Activated CD4-positive, alpha-beta T cell treated with anti-CD3 and anti-CD28 coated beads, Interleukin-10, Interleukin-2, amounts not matched to agents 100 ng/mL and 50 ng/mL, durations not matched to agents 16 hours and 8 hours (primary cell): ENCODE results near the gene LOXHD1.
A peak's percentile ranks its signal among the peaks of the same experiment; 100 is the strongest.

Experiments used
- DNase-seq: peaks from one replicate; pipeline ENCODE4 v3.0.0-alpha.2; 2020

Gene LOXHD1

GRCh38 chr18:46672062-46672970 is 15.3 kb upstream of the LOXHD1 start:
- DNase-seq: peak; percentile 15

DNA sequence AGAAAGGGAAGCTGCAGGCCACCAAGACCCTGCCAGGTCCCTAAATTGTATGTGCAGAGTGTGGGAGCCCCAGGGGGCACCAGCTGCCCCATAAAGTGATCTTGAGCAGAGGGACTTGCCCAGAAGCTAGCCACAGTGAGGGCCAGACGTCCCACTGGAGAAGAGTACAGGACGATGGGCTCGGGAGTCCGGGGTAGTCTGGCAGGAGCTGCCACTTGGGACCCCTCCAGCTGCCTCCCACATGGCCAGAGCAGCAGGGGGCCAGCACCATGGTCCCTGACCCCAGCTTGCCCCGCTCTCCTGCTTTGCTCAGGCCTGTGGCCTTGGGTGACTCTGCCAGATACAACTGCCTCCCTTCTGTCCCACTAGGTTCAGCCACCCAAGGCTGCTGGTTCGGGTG is 11.7 kb upstream of the LOXHD1 start:
- no peak for DNase-seq

DNA sequence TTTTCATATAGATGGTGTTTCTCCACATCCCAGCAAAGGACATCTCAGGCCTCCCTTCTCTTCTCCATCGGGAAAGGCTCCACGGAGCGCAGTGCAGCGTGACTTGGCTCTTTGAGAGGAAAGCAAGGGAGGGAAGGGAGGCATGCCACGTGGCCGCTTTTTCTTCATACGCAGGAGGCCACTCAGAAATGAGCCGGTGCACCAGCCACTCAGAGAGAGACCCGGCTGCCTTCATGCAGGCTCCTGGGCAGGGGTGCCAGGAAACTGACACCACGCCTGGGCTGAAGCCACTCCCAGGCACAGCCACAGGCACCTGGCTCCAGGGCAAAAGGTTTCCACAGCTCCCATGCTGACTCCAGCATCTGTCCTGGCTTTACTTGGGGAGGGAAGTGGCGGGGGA is 11.1 kb upstream of the LOXHD1 start:
- DNase-seq: no peak

- DNase-seq: no peak
Measured at GRCh38 chr18:46663539-46663938, 6.5 kb upstream of the LOXHD1 start.

DNA sequence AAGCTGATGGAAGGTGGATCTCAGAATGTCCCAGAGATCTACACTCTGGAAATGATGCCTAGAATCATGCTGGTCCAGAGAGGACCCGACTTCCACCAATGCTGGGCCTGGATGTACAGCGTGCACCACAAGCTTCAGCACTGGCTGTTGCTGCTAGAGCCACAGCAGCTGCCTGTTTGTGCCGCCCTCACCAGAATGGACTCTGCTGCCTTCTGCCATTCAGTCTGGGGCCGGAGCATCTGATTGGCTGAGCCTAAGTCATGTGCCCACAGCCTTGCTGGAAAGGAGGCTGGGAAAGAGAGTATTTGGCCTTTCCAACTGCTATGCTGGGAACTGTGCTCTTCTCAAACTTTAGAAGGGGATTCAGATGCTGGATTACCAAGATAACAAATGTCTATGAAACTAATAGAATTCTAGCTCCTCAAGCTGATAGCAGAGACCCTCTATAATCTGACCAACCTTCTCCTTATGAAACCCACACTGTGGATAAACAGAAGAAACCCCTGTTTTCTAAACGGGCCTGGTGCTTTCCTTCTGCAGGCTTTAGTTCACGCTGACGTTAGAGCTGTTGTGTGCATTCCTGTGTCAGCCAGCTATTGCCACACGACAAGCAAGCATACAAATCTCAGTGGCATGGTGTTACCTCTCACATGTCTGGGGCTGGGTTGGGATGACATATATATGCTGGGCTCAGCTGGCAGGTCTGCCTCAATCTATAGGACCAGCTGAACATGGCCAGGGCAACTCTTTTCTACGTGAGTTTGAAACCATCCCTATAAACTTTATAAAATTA is 4.1 kb upstream of the LOXHD1 start:
- DNase-seq: no peak

DNA sequence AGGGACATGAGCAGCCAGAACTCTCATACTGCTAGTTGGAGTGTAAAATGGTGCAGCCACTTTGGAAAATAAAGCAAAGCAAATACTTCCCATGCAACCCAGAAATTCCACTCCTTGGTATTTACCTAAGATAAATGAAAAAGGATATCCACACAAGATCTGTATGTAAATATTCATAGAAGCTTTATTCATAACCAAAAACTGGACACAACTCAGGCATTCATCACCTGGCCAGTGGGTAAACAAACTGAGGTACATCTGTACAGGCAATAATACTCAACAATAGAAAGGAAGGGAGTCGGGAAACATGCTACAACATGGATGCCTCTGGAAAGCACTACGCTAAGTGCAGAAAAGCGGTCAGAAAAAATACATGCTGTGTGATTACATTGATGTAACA is 2.5 kb upstream of the LOXHD1 start:
- no peak for DNase-seq

DNA sequence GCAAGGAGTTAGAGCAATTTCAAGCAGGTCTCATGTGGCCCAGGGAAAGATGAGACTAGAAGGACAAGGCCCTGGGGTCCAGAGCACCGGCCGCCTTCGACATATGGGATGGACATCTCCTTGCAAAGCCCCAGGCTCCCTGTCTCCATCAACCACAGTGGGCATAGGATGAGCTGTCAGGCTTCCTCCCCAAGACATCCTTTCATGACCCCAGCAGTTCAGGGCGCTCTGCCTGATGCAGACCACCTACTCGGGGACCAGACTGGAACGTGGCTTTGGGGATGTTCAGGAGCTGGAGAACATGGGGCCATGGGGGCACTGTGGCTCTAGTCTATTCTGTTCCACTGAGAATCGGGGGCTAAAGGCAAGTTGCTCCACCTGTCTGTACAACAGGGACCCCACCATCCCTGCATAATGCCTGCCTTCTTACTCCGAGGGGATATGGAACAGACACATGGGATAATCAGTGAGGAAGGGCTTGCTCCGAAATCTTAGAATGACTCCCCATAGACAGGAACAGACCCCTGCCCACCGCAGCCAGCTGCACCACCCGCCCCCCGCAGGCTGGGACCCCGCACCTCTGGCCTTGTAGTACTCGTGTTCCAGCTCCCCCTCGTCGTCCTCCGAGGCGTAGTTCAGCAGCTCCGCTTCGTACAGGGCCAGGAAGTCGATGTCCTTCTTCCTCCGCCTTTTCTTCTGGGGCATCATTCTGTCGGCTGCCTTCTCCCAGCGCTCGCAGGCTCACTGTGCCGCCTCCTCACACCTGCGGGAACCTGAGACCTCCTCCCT is 500 bp downstream of the LOXHD1 start:
- no peak for DNase-seq

- DNase-seq: no peak
Measured at GRCh38 chr18:46652372-46652771, 4.6 kb downstream of the LOXHD1 start.

GRCh38 chr18:46650681-46651080 is 6.3 kb downstream of the LOXHD1 start:
- DNase-seq: no peak

GRCh38 chr18:46649071-46649862 is 7.8 kb downstream of the LOXHD1 start:
- no peak for DNase-seq

DNA sequence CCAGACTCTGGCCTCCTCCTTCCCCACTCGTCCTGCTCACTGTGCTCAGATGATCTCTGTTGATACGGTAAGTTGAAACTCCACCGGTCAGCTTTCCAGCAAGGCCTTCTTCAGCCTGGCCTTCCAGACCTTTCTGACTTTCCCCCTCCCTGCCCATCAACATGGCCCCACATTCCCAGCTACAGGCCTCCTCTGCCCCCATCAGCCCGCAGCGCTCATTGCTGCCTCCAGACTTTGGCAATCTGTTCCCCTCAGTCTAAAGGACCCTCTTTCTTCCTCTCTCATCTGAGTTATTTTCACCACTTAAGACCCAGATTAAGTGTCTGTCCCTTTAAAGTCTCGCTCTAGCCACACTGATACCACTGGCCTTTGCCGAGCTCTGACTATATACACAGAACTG is 10.6 kb downstream of the LOXHD1 start:
- no peak for DNase-seq

DNA sequence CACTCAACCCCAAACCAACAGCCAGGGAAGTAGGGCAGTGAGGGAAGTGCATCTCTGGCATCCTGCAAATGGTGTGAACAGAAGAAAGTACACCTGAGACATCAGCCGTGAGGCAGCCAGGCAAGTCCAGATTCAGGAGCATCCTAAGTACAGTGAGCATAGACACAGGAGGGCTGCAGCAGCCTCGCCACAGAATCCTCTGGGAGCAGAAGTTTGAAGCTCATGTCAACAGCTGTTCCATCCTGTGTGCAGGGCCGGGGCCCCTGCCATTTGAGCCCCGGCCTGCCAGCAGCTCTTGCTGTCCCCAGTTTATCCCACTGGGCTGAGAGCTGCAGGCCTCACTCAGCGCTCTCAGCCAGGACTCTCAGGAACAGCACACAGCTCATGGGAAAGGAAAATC is 14.5 kb downstream of the LOXHD1 start:
- DNase-seq: no peak

DNA sequence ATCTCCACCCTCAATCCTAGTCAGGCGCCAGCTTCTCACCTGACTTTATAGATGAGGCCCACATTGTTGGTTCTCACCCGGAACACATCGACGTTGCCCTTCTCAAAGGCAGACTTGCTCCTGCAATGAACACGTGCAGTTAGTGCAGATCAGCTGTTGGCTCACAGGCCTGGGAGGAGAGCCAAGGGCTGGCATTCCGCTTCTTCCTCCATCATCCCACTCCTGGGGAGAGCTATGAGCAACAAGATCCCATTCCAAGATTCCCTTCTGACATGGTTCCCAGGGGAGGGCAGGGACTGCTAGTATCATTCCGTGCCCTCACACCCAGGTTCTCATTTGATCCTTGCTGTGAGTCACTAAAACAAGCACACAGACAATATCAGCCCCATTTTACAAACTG is 15.1 kb downstream of the LOXHD1 start:
- DNase-seq: no peak

DNA sequence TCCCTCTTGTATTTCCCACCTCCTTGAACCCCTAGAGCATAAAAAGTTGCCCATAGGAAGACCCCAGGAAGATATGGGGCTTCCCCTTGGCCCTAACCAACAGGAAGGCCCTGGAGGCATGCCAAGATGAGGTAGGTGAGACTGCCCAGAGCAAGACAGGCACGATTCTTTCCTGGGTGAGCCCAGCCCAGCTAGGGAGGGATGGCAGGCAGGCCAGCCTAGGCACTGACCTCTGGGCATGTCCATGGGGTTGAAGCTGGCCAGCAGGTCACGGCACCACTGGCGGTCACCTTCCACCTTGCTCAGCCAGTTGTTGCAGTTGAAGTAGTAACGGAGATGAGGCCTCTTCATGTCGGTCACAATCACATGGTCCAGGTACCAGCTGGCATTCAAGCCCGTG is 17.6 kb downstream of the LOXHD1 start:
- no peak for DNase-seq

GRCh38 chr18:46636040-46636630 is 20.9 kb downstream of the LOXHD1 start:
- no peak for DNase-seq

- no peak for DNase-seq
Measured at GRCh38 chr18:46632401-46633071, 24.5 kb downstream of the LOXHD1 start.

DNA sequence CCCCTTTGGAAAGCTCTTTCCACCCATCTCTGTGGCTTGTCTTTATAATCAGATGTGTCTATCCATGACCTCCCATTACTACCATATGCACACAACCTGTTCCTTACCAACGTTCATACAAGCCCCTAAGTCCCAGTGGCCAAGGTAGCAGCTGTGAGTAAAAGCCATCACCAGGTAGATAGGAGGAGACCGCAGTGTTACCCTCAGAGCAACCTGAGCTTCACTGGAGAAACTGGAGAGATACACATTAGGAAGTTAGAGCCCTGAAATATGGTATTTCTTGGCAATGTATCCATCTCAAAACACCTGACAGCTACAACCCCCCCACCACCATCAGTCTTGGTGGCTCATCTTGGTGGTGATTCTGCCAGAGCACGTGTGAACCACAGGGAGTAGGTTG is 26.0 kb downstream of the LOXHD1 start:
- no peak for DNase-seq

DNA sequence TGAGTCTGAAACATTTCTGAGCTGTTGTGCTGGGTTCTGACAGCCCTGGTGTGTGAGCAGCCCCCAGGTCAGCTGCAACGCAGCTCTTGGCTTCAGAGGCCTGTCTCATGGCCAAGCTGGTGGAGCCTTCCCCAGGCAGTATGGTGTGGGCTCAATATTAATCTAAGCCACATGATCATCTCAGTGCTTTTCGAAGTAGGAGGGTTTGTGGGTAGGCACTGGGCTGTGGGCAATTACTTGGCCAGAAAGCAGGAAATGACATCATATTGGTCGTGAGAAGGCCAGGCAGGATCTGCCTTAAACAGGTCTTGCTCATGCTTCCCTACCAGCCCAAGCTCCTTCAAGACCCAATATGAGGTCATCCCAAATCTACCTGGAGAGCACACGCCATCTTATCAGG is 26.9 kb downstream of the LOXHD1 start:
- peak; percentile 26 for DNase-seq

DNA sequence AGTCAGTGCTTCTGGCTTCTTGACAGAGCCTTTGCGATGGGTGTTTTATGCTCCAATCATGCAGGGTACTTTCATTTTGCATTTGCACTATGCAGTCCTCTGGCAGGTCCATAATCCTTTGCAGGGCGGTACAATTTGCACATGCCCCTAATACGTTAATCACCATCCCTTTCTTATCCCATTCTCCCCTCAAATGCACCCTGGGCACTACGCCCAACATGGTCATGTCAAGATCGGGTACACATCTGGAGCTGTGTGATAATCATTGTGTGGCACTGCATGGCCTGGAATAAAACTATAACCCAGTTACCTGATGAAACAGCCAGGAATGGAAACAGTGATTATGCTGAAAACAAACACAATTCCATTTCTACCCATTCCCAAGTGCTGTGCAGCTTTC is 27.7 kb downstream of the LOXHD1 start:
- DNase-seq: no peak

DNA sequence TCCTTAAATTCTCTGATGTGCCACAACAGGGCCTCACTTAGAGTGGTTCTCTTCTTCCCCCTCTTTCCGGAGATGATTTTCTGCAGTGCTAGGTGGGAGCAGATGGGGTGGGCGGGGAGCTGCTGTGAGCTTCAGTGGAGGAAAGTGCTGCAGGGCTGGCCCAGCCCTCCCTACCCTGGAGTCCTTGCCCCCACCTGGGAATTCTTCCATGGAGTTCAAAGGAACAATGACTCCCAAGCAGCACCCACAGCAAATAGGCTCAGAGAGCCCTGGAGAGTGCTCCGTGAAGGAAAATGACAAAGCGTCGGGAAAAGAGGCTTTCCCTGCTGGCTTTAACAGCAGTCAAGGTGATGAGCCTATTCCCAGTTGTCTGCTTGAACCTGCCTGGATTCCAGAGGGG is 28.8 kb downstream of the LOXHD1 start:
- DNase-seq: no peak

- DNase-seq: no peak
Measured at GRCh38 chr18:46627136-46627535, 29.9 kb downstream of the LOXHD1 start.

DNA sequence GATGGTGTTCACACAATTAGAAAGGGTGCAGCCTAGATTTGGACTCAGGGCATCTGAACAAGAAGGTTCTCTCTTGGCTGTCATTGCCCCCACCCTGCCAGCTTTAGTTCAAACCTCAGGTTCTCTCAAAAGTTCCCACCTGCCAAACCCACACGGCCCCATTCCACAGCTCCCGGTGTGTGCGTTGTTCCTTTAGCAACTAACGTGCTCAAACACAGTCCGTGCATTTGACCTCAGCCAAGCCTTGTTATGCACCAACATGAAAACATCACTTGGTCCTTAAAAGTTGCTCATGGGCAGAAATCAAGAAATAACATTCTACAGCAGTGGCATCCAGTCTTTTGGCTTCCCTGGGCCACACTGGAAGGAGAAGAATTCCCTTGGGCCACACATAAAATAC is 32.0 kb downstream of the LOXHD1 start:
- no peak for DNase-seq
